ENCODE data around the gene IFNA1. TPM values are rescaled to one million over a fixed set of nuclear protein-coding genes. Genes with fewer than 3 reads are reported as not detected.
"Not testable (repeated sequence)": the region's sequence is repeated elsewhere in the genome, so short reads cannot be mapped to it uniquely, and the experiment has no call there.

Gene IFNA1
- polyA plus RNA-seq, 1 donor from 2014 or later = not detected

GRCh38 chr9:21434202-21435014 lies 5.8 kb upstream of the IFNA1 start:
- Histone ChIP-seq H3K4me3 (ENCODE audit: low read length) (no peak overlapping the region), H3K79me2 (replicated peaks; ENCODE audit: insufficient read depth, low read length) (no peaks in the 10 kb centered on the region), H3K27ac (ENCODE audit: low read length) (no peak overlapping the region), H3K9me3 (ENCODE audit: low read length) (no peaks in the 10 kb centered on the region), H2AFZ (ENCODE audit: low read depth, low read length) (no peak overlapping the region), H3K9ac (ENCODE audit: low read length) (no peak overlapping the region), H3F3A (ENCODE audit: insufficient read depth, low read length, poor library complexity, severe bottlenecking) (no peaks in the 10 kb centered on the region), H4K20me1 (ENCODE audit: insufficient read depth) (no peaks in the 10 kb centered on the region), H3K27me3 (ENCODE audit: insufficient read depth, low read depth, low read length) (no peaks in the 10 kb centered on the region), H3K36me3 (ENCODE audit: insufficient read depth, low read length) (no peaks in the 10 kb centered on the region), H3K9me2 (ENCODE audit: insufficient read depth, low read length) (no peaks in the 10 kb centered on the region), H3K4me2 (ENCODE audit: low read length) (no peak overlapping the region)
- TF ChIP-seq EZH2 (IDR thresholded peaks at IDR 0.05; ENCODE audit: borderline replicate concordance, insufficient read depth, low read length, poor library complexity, severe bottlenecking) = no peak

- H3K9ac ChIP-seq (ENCODE audit: low read length); H3F3A ChIP-seq (ENCODE audit: insufficient read depth, low read length, poor library complexity, severe bottlenecking); H3K9me3 ChIP-seq (ENCODE audit: low read length); H3K36me3 ChIP-seq (ENCODE audit: insufficient read depth, low read length); H3K4me3 ChIP-seq (ENCODE audit: low read length); H3K9me2 ChIP-seq (ENCODE audit: insufficient read depth, low read length); H3K79me2 ChIP-seq (replicated peaks; ENCODE audit: insufficient read depth, low read length); H3K27ac ChIP-seq (ENCODE audit: low read length); H4K20me1 ChIP-seq (ENCODE audit: insufficient read depth); H3K27me3 ChIP-seq (ENCODE audit: insufficient read depth, low read depth, low read length); H2AFZ ChIP-seq (ENCODE audit: low read depth, low read length); H3K4me2 ChIP-seq (ENCODE audit: low read length): not testable (repeated sequence)
These were observed 5.2 kb upstream of the IFNA1 start for GRCh38 chr9:21435015-21435383.

- Histone ChIP-seq H3K9me2 (ENCODE audit: insufficient read depth, low read length) (no peaks in the 10 kb centered on the region), H3K9ac (ENCODE audit: low read length) (no peak overlapping the region), H3K4me3 (ENCODE audit: low read length) (no peak overlapping the region), H3K4me2 (ENCODE audit: low read length) (no peak overlapping the region), H3K27ac (ENCODE audit: low read length) (no peak overlapping the region), H4K20me1 (ENCODE audit: insufficient read depth) (no peaks in the 10 kb centered on the region), H3K9me3 (ENCODE audit: low read length) (no peaks in the 10 kb centered on the region), H3K79me2 (replicated peaks; ENCODE audit: insufficient read depth, low read length) (no peaks in the 10 kb centered on the region), H2AFZ (ENCODE audit: low read depth, low read length) (no peak overlapping the region), H3K36me3 (ENCODE audit: insufficient read depth, low read length) (no peaks in the 10 kb centered on the region), H3F3A (ENCODE audit: insufficient read depth, low read length, poor library complexity, severe bottlenecking) (no peaks in the 10 kb centered on the region), H3K27me3 (ENCODE audit: insufficient read depth, low read depth, low read length) (no peaks in the 10 kb centered on the region)
- no peak for TF ChIP-seq TAF1 (IDR thresholded peaks at IDR 0.05; ENCODE audit: low read depth)
- no peak for TF ChIP-seq EZH2 (IDR thresholded peaks at IDR 0.05; ENCODE audit: borderline replicate concordance, insufficient read depth, low read length, poor library complexity, severe bottlenecking)
- no peak for TF ChIP-seq RAD21 (conservative IDR thresholded peaks at IDR 0.05)
- no peak for TF ChIP-seq EP300 (conservative IDR thresholded peaks at IDR 0.05; ENCODE audit: poor library complexity, severe bottlenecking)
- no peak for TF ChIP-seq MXI1 (conservative IDR thresholded peaks at IDR 0.05; ENCODE audit: poor library complexity, severe bottlenecking)
- TF ChIP-seq POLR2AphosphoS5 (IDR thresholded peaks at IDR 0.05) = no peak
- no peak for TF ChIP-seq SMC3 (conservative IDR thresholded peaks at IDR 0.05; ENCODE audit: poor library complexity)
These were observed 3.8 kb downstream of the IFNA1 start for GRCh38 chr9:21443849-21444625.

GRCh38 chr9:21449312-21449711 lies 9.1 kb downstream of the IFNA1 start:
- H3K4me2 ChIP-seq (ENCODE audit: low read length); H4K20me1 ChIP-seq (ENCODE audit: insufficient read depth); H3K4me3 ChIP-seq (ENCODE audit: low read length); H3K79me2 ChIP-seq (replicated peaks; ENCODE audit: insufficient read depth, low read length); H3K9me2 ChIP-seq (ENCODE audit: insufficient read depth, low read length); H3K36me3 ChIP-seq (ENCODE audit: insufficient read depth, low read length); H3K27me3 ChIP-seq (ENCODE audit: insufficient read depth, low read depth, low read length); H3K9me3 ChIP-seq (ENCODE audit: low read length); H3K9ac ChIP-seq (ENCODE audit: low read length); H3K27ac ChIP-seq (ENCODE audit: low read length); H2AFZ ChIP-seq (ENCODE audit: low read depth, low read length); H3F3A ChIP-seq (ENCODE audit: insufficient read depth, low read length, poor library complexity, severe bottlenecking): not testable (repeated sequence)

Measured in neural cell (in vitro differentiated cells).